AG04450 (cell line): ENCODE measurements around the gene ARHGEF3. TPM values are rescaled to one million over a fixed set of nuclear protein-coding genes. Genes with fewer than 3 reads are reported as not detected.

Experiments
- CTCF ChIA-PET: fragments of 300-600, 350-600 bp; formaldehyde crosslinking; extraction: SDS; loops from one replicate; lab custom pipeline; 2022; ENCODE audit warnings: antibody characterized with exemption, inconsistent platforms; lab: Charles Lee
- POLR2A ChIA-PET: fragments of 350-600 bp; formaldehyde crosslinking; extraction: SDS; loops from one replicate; lab custom pipeline; 2021; ENCODE audit warnings: antibody characterized with exemption, inconsistent platforms; lab: Yijun Ruan, JAX
- DNase-seq: peaks from one replicate; pipeline ENCODE4 v3.0.0-alpha.2; 2011; ENCODE audit warnings: low read depth, low spot score
- H3K27ac ChIP-seq: one replicate; pipeline ENCODE4 v1.5.1; 2012; ENCODE audit warnings: low read depth, low read length, control low read depth
- H3K27me3 ChIP-seq: one replicate; pipeline ENCODE4 v1.6.0; 2012; ENCODE audit warnings: low read length; ENCODE audit not compliant: control insufficient read depth, insufficient read depth
- H3K4me3 ChIP-seq: 2 replicates; pipeline ENCODE4 v1.5.1; 2011; ENCODE audit warnings: mild to moderate bottlenecking, low read depth, low read length, control low read depth
- H3K9me3 ChIP-seq: 2 replicates; pipeline ENCODE4 v1.5.1; 2012; ENCODE audit warnings: low read length; ENCODE audit not compliant: control insufficient read depth, insufficient read depth
- CTCF ChIP-seq: IDR thresholded peaks from 2 replicates; pipeline ENCODE4 v1.5.1; 2011; ENCODE audit warnings: low read depth, low read length, control low read depth, inconsistent platforms
- polyA plus RNA-seq: library from polyadenylated mRNA; depleted of rRNA; stranded (reverse); fragments of >200 nt; gene quantifications from 2 replicates; pipeline ENCODE4 v1.2.3, GENCODE V29; 2011

ARHGEF3 gene
- polyA plus RNA-seq, 1 experiment: 5.6 TPM

GRCh38 chr3:56835650-56836227, 34.0 kb upstream of the ARHGEF3 start:
- Histone ChIP-seq H3K4me3 (no peak overlapping the region), H3K27ac (no peak overlapping the region), H3K9me3 (no peaks in the 10 kb centered on the region), H3K27me3 (no peaks in the 10 kb centered on the region)
- TF ChIP-seq CTCF: no peak
- POLR2A ChIA-PET: interaction anchor here (0.5 kb wide), 1 partner anchor 102 kb away, joined by 3 read pairs; no protein-coding TSS in a partner anchor
- CTCF ChIA-PET: interaction anchor here (2.8 kb wide), 1 partner anchor 36 kb away, joined by 7 read pairs; no protein-coding TSS in a partner anchor
- DNase-seq: no peak

GRCh38 chr3:56833536-56833935, 31.8 kb upstream of the ARHGEF3 start:
- H3K27me3 ChIP-seq: no peaks in the 10 kb centered on the region
- CTCF ChIA-PET: no interaction called here

DNA sequence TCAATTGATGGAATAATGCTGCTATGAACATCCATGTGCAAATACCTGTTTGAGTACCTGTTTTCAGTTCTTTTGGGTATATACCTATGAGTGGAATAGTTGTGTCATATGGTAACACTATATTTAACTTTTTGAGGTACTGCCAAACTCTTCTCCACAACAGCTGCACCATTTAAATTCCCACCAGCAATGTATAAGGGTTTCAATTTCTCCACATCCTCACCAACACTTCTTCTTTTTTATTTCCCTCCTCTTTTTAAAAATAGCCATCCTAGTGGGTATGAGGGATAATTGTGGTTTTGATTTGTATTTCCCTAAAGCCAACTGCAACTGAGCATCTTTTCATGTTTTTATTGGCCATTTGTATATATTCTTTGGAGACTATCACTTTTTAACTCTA, 31.3 kb upstream of the ARHGEF3 start:
- ChIA-PET POLR2A (no interaction called here), CTCF (no interaction called here)
- no peak for DNase-seq
- no peaks in the 10 kb centered on the region for H3K27me3 ChIP-seq
- H3K27ac ChIP-seq: no peak overlapping the region
- H3K9me3 ChIP-seq: no peaks in the 10 kb centered on the region
- TF ChIP-seq CTCF: no peak
- H3K4me3 ChIP-seq: no peak overlapping the region

More at GRCh38 chr3:56833536-56833935, 31.8 kb upstream of the ARHGEF3 start:
- no peaks in the 10 kb centered on the region for H3K9me3 ChIP-seq
- no peak for DNase-seq
- no peak overlapping the region for H3K4me3 ChIP-seq
- no peak for TF ChIP-seq CTCF
- H3K27ac ChIP-seq: no peak overlapping the region
- POLR2A ChIA-PET: no interaction called here

DNA sequence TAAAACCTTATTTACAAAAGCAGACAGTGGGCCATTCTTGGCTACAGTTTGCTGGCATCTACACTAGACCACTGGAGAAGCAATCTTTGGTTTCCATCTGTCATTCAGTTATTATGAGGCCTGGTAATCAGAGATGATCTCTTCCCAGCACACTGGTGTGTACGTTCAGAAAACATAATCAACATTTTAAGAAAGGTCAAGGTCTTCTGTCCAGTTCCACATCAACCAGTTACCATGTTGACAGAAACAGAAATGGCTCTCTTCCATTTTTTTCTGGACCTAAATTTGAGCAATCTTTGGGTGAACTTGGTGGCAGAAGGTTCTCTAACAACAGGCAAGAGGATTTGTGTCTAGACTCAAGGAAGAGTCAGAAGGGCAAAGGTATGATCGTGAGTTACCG, 29.8 kb upstream of the ARHGEF3 start:
- POLR2A ChIA-PET: no interaction called here
- CTCF ChIA-PET: no interaction called here
- no peak for DNase-seq
- Histone ChIP-seq H3K27ac (no peak overlapping the region), H3K9me3 (no peaks in the 10 kb centered on the region), H3K27me3 (no peaks in the 10 kb centered on the region), H3K4me3 (no peak overlapping the region)
- TF ChIP-seq CTCF: no peak

DNA sequence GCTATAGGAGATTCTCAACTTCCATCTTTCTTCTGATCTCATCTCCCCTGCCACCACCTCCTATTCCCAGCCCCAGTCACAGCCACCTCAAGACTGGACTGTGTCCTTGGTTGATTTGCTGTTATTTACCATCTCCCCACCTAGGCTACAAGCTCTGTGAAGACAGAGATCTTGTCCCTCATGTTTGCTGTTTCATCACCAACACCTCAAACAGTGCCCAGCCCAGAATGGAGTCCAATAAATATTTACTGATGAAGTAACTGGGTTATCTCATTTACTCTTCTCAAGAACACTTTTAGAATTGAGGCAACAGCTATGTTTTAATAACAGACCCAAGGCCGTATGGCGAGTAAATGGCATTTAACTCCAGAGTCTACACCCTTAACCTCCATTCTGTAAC, 29.1 kb upstream of the ARHGEF3 start:
- no peak for TF ChIP-seq CTCF
- H3K27ac ChIP-seq: no peak overlapping the region
- no peaks in the 10 kb centered on the region for H3K27me3 ChIP-seq
- ChIA-PET POLR2A (no interaction called here), CTCF (no interaction called here)
- H3K4me3 ChIP-seq: no peak overlapping the region
- no peaks in the 10 kb centered on the region for H3K9me3 ChIP-seq
- no peak for DNase-seq
